Measurements from ENCODE around the gene BNC2.

DNA sequence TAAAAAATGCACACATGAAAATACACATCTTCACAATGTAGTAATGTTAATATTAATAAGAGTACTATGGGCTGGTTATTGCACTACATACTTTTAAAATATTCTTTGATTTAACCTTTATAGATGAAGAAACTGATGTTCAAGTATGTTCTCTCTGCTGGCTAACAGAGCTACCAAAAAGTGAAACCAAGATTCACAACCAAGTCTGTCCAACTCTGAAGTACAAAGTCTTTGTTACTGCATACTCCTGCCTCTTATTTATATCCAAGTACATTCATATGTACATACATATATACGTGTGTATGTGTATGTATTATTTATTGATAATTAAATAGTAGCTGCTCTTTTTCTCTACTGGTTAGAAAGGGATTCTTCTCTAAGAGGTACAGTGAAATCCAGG, 325.6 kb downstream of the BNC2 start:
- TF ChIP-seq, protein P1, sequence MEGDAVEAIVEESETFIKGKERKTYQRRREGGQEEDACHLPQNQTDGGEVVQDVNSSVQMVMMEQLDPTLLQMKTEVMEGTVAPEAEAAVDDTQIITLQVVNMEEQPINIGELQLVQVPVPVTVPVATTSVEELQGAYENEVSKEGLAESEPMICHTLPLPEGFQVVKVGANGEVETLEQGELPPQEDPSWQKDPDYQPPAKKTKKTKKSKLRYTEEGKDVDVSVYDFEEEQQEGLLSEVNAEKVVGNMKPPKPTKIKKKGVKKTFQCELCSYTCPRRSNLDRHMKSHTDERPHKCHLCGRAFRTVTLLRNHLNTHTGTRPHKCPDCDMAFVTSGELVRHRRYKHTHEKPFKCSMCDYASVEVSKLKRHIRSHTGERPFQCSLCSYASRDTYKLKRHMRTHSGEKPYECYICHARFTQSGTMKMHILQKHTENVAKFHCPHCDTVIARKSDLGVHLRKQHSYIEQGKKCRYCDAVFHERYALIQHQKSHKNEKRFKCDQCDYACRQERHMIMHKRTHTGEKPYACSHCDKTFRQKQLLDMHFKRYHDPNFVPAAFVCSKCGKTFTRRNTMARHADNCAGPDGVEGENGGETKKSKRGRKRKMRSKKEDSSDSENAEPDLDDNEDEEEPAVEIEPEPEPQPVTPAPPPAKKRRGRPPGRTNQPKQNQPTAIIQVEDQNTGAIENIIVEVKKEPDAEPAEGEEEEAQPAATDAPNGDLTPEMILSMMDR (conservative IDR thresholded peaks at IDR 0.05; ENCODE audit: low read length): no peak
- no peak for TF ChIP-seq EZH2phosphoT487 (IDR thresholded peaks at IDR 0.05; ENCODE audit: borderline replicate concordance)

All from Loucy (cell line).